Stimulated activated CD4-positive, alpha-beta T cell treated with anti-CD3 and anti-CD28 coated beads, Interleukin-2, amount 100 ng/mL, for 4 hours (primary cell): ENCODE data around the gene CBX4.

ENCODE experiments used
- DNase-seq: peaks from one replicate; pipeline ENCODE4 v3.0.0-alpha.2; 2020; ENCODE audit warnings: low read depth

The CBX4 gene

GRCh38 chr17:79785900-79786810 lies 53.1 kb downstream of the CBX4 start:
- DNase-seq = no peak

- no peak for DNase-seq
These were observed 54.0 kb downstream of the CBX4 start for GRCh38 chr17:79785017-79785899.

GRCh38 chr17:79784353-79785016 lies 54.8 kb downstream of the CBX4 start:
- no peak for DNase-seq

- DNase-seq = no peak
These were observed 55.3 kb downstream of the CBX4 start for GRCh38 chr17:79783891-79784290.
